Stimulated activated CD4-positive, alpha-beta T cell treated with anti-CD3 and anti-CD28 coated beads, TNF-alpha, amount 100 ng/mL, for 48 hours (primary cell): ENCODE data around the gene TFCP2L1.

Experiments
- DNase-seq, 3 donors: peaks; one replicate each; pipeline ENCODE4 v3.0.0-alpha.2; 2020; ENCODE audit warnings: low read depth in 3 of 3

The TFCP2L1 gene

GRCh38 chr2:121196132-121196848 lies 88.7 kb downstream of the TFCP2L1 start:
- DNase-seq: no peak

GRCh38 chr2:121195036-121195435 lies 90.0 kb downstream of the TFCP2L1 start:
- no peak for DNase-seq

DNA sequence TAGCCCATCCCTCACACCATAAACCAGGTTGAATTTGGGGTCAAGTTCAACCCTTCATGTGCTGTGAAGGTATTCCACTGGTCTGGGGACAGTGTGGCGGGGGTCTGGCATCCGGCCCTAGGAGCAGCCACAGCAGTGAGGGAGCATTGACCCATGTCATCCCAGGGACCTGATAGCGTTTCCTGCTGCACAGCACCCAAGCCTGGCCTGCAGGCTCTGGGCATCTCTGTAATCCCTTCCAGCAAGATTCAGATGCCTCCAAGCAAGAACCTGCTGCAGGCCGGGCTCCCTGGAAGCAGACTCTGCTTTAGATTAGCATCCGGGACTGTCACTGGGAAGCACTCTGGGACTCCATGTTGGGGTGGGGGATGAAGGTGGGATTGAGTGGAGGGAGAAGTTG lies 90.4 kb downstream of the TFCP2L1 start:
- no peak for DNase-seq

GRCh38 chr2:121193185-121193584 lies 91.8 kb downstream of the TFCP2L1 start:
- DNase-seq: no peak

DNA sequence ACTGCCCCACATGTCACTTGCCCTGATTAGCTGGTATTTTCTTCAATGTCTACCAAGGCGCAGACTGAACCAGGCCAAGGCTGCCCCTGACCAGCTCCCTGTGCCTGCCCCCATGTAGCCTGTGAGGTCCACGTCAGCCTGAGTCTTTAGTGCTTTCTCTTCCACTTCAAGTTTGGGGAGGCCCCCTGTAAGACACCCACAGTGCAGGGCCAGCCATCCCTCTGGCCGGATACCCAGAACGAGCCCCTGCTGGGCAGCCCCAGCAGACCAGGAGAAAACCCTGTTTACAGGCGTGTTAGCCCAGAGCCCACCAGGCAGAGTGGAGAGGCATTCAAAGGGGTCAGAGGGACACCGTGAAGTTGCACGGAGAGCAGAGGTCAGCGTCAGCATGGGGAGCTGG lies 92.4 kb downstream of the TFCP2L1 start:
- DNase-seq: no peak

- DNase-seq: no peak
Observed at GRCh38 chr2:121191191-121192170, 93.5 kb downstream of the TFCP2L1 start.

DNA sequence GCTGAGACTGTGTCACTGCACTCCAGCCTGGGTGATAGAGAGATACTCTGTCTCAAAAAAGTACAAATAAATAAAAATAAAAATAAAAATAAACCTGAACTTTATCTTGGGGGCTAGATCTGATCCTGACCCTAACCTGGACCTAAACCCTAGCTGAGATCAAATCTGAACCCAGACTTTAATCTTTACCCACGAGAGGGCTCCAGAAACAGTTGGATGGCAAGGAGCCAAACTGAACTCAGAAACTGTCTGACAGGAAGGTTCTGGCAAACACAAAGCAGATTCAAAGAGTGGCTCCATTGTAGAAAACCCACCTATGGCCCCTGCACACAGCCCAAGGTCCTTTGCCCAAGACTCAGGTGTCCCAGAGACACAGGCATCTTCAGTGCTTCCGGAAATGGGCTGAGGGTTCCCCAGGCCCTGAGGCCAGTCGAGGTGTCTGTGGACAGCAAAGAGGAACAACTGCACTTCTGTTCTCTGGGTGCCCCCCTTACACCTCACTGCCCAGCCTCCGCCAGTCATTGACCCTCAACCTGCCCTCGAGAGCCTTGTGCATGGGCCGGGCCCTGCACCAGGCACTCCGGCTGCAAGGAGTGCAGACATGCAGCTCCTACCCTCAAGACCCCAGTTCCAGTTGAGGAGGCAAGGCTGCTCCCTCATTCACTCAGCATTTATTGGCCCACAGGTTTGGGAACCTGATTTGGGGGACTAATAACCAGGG lies 95.2 kb downstream of the TFCP2L1 start:
- DNase-seq: no peak

GRCh38 chr2:121189011-121189410 lies 96.0 kb downstream of the TFCP2L1 start:
- DNase-seq: no peak

- DNase-seq: no peak
Observed at GRCh38 chr2:121187982-121188411, 97.0 kb downstream of the TFCP2L1 start.

DNA sequence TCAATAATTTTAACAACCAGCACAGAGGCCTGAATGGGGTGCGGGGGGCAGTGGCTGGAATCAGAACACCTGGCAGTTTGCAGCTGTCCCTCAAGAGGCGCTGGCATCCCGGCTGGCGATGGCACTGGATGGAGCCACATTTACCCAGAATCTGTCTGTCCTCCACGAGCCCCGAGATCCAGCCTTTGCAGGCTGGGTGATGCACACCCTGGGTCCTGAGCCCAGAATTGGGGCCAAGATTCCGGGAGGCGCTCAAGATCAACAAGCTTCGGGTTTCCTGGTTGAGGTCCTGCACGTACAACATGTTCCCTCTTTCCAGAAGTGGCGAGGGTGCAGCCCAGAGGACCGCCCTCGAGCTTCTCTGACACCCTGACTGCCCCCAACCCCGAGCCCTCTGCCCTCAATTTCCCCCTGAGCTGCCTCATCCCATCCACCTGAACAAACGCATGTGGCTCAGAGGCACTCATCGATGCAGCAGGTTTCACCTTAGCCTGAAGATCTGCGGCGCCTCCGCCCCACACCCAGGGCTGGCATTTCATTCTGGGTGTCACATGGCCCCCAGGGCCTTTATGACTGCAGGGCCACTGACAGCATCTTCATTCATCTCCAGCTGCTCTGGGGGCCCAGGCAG lies 97.5 kb downstream of the TFCP2L1 start:
- DNase-seq: no peak

GRCh38 chr2:121186261-121186660 lies 98.7 kb downstream of the TFCP2L1 start:
- DNase-seq: no peak

DNA sequence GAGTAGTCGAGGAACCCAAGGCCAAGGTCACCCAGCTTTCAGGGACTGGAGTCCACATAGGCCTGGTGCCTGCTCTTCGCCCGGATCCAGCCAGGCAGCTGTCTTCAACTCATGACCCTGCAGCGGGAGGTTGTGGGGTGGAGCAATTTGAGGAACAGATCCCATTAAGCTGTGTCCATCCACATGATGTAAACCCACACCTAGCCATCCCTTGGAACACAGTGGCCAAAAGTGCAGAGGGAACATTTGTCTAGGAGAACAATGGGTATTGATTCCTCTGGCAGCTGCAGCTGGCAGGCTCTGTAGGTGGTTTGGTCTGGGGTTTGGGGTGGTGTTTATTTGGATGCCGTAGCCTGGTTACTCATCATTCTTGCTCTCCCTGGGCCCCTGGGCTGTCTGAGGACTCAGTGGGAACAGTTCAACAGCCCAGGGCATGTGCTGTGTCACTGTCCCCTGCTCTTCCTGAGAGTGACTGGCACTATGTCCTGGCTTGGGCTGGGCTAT lies 99.4 kb downstream of the TFCP2L1 start:
- no peak for DNase-seq

GRCh38 chr2:121185111-121185510 lies 99.9 kb downstream of the TFCP2L1 start:
- DNase-seq: no peak

- DNase-seq: no peak
Observed at GRCh38 chr2:121184248-121184862, 100.6 kb downstream of the TFCP2L1 start.

GRCh38 chr2:121182520-121182919 lies 102.5 kb downstream of the TFCP2L1 start:
- DNase-seq: no peak

GRCh38 chr2:121179467-121179866 lies 105.5 kb downstream of the TFCP2L1 start:
- no peak for DNase-seq

- DNase-seq: no peak
Observed at GRCh38 chr2:121178730-121179129, 106.3 kb downstream of the TFCP2L1 start.

- DNase-seq: no peak
Observed at GRCh38 chr2:121177896-121178295, 107.1 kb downstream of the TFCP2L1 start.

GRCh38 chr2:121175326-121175725 lies 109.7 kb downstream of the TFCP2L1 start:
- DNase-seq: no peak

DNA sequence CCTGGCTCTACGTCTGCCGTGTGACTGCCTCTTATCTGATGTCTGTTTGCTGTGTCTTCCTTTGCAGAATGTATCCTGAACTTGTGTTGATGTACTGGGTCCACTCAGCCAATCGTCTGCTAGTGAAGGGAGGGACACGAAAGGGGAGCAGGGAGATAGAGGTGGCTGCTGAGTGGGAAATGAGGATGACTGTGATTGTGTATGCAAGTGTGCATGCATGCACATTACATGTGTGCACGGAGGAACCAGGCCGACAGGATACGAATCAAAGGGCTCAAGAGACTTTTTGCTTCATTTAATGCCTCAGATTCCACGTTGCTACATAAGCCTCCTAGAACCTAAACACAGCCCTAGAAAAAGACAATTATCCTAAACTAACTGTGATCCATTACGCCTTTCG lies 111.2 kb downstream of the TFCP2L1 start:
- DNase-seq: no peak

DNA sequence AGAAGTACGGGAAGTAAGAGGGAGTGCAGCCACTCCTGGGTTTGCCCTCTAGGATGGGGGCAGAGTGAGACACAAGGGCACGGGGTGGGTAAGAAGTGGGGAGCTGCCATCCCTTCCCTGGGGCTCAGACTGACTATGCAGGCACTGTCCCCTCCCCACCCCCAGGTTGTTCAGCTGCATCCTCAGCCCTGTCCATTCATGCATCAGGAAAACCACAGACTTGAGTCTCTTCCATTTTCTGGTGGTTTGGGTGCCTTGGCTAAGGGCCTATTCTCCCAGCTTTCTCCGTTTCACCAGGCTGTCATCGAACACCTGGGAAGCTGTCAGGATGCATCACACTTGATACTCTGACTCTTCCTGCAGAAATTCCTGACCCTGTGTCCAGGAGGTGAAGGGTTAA lies 111.9 kb downstream of the TFCP2L1 start:
- no peak for DNase-seq
